A549 (cell line): ENCODE measurements around the gene GALT. TPM values are rescaled to one million over a fixed set of nuclear protein-coding genes. Genes with fewer than 3 reads are reported as not detected.

Experiments
- ATAC-seq, 2 experiments: fragments of 200-7000 bp in 1 of 2; fragments of >200 bp in 1 of 2; cut with Nextera tagmentation in 1 of 2; cut with Tn5 transposase in 1 of 2; 3 replicates each; pipeline versions ENCODE4 v1.8.0 to v1.9.1; 2018 to 2020; ENCODE audit warnings: mild to moderate bottlenecking in 1 of 2, moderate library complexity in 1 of 2
- CTCF ChIA-PET: fragments of 300-600 bp; sonication (Branson Sonifier 250); formaldehyde crosslinking; extraction: SDS; loops from one replicate; lab custom pipeline; 2021; ENCODE audit warnings: antibody characterized with exemption, inconsistent platforms; lab: Yijun Ruan, JAX
- POLR2A ChIA-PET: fragments of 350-600 bp; formaldehyde crosslinking; extraction: SDS; loops from one replicate; lab custom pipeline; 2021; ENCODE audit warnings: antibody characterized with exemption, inconsistent platforms; lab: Yijun Ruan, JAX
- DNase-seq, 2 experiments: peaks; one replicate each; pipeline versions ENCODE4 v3.0.0 to v3.0.0-alpha.2; 2011 to 2016; ENCODE audit warnings: low read depth in 1 of 2, low spot score in 1 of 2
- FAIRE-seq: peaks from 2 replicates; lab custom pipeline; 2011; peaks lifted over from hg19 to GRCh38; lab: Jason Lieb, UNC
- H3K27ac ChIP-seq, 2 experiments: fragments of >200 bp; sonication (Bioruptor Twin); formaldehyde crosslinking; 3 replicates each; pipeline ENCODE4 v1.5.1; 2016 to 2017
- H3K4me1 ChIP-seq: fragments of >200 bp; sonication (Bioruptor Twin); formaldehyde crosslinking; 3 replicates; pipeline ENCODE4 v1.6.1; 2016
- H3K4me2 ChIP-seq: fragments of >200 bp; sonication (Bioruptor Twin); formaldehyde crosslinking; 3 replicates; pipeline ENCODE4 v1.6.1; 2016
- H3K4me3 ChIP-seq: fragments of >200 bp; sonication (Bioruptor Twin); formaldehyde crosslinking; 3 replicates; pipeline ENCODE4 v1.5.1; 2016
- H3K9me3 ChIP-seq: fragments of >200 bp; sonication (Bioruptor Twin); formaldehyde crosslinking; 3 replicates; pipeline ENCODE4 v1.6.1; 2016
- CBX2 ChIP-seq: fragments of 200-600 bp; sonication (generic); IDR thresholded peaks from 2 replicates; pipeline ENCODE4 v1.6.1; 2016; ENCODE audit warnings: low read depth, mild to moderate bottlenecking, borderline replicate concordance
- CEBPB ChIP-seq, 2 experiments: fragments of >200 bp in 1 of 2; sonication (Bioruptor Twin) in 1 of 2; formaldehyde crosslinking in 1 of 2; IDR thresholded peaks; 2 replicates each; pipeline ENCODE4 v1.6.1; 2012 to 2016
- CHD2 ChIP-seq: fragments of 150-350 bp; IDR thresholded peaks from 2 replicates; pipeline ENCODE4 v1.6.1; 2014; ENCODE audit warnings: low read length; ENCODE audit not compliant: partially characterized antibody
- CHD4 ChIP-seq: fragments of 200-600 bp; sonication (generic); IDR thresholded peaks from 2 replicates; pipeline ENCODE4 v1.6.1; 2016; ENCODE audit warnings: antibody characterized with exemption, mild to moderate bottlenecking, borderline replicate concordance
- E2F6 ChIP-seq: IDR thresholded peaks from 2 replicates; pipeline ENCODE4 v1.6.1; 2012; ENCODE audit warnings: low read depth, borderline replicate concordance
- EHF ChIP-seq: fragments of 250-450 bp; sonication (Bioruptor Pico); IDR thresholded peaks from 2 replicates; pipeline ENCODE4 v1.5.0; 2020; ENCODE audit warnings: mild to moderate bottlenecking
- ESRRA ChIP-seq: fragments of 150-350 bp; IDR thresholded peaks from 2 replicates; pipeline ENCODE4 v1.6.1; 2014; ENCODE audit warnings: mild to moderate bottlenecking, low read length, borderline replicate concordance
- GATA3 ChIP-seq: IDR thresholded peaks from 2 replicates; pipeline ENCODE4 v1.6.1; 2012; ENCODE audit warnings: borderline replicate concordance
- HDAC2 ChIP-seq: fragments of 200-600 bp; sonication (generic); IDR thresholded peaks from 2 replicates; pipeline ENCODE4 v1.6.1; 2016
- HEYL ChIP-seq: fragments of 250-450 bp; sonication (Bioruptor Pico); IDR thresholded peaks from 2 replicates; pipeline ENCODE4 v1.8.0; 2021; ENCODE audit warnings: mild to moderate bottlenecking, moderate library complexity
- HMGXB4 ChIP-seq: fragments of 250-450 bp; sonication (Bioruptor Pico); IDR thresholded peaks from 2 replicates; pipeline ENCODE4 v1.5.0; 2021; ENCODE audit warnings: mild to moderate bottlenecking, moderate library complexity, borderline replicate concordance
- HOXA7 ChIP-seq: fragments of 250-450 bp; sonication (Bioruptor Pico); IDR thresholded peaks from 2 replicates; pipeline ENCODE4 v1.5.0; 2020; ENCODE audit warnings: mild to moderate bottlenecking, moderate library complexity
- HOXB13 ChIP-seq: fragments of 250-450 bp; sonication (Bioruptor Pico); IDR thresholded peaks from 2 replicates; pipeline ENCODE4 v1.5.0; 2020; ENCODE audit warnings: low read depth, mild to moderate bottlenecking, moderate library complexity
- JUNB ChIP-seq: fragments of >200 bp; sonication (Bioruptor Twin); formaldehyde crosslinking; IDR thresholded peaks from 2 replicates; pipeline ENCODE4 v1.6.1; 2016
- KDM1A ChIP-seq: fragments of 200-600 bp; sonication (generic); IDR thresholded peaks from 2 replicates; pipeline ENCODE4 v1.6.1; 2016; ENCODE audit warnings: low read depth, mild to moderate bottlenecking
- KDM5A ChIP-seq: fragments of 200-600 bp; sonication (generic); IDR thresholded peaks from 2 replicates; pipeline ENCODE4 v1.6.1; 2016; ENCODE audit warnings: antibody characterized with exemption, mild to moderate bottlenecking
- MAFK ChIP-seq: fragments of 450-650 bp; IDR thresholded peaks from 2 replicates; pipeline ENCODE4 v1.6.1; 2014; ENCODE audit not compliant: partially characterized antibody
- MAZ ChIP-seq: fragments of 150-350 bp; IDR thresholded peaks from 2 replicates; pipeline ENCODE4 v1.6.1; 2014; ENCODE audit warnings: antibody characterized with exemption, low read depth, low read length, borderline replicate concordance
- MYC ChIP-seq: IDR thresholded peaks from 2 replicates; pipeline ENCODE4 v1.6.1; 2012; ENCODE audit warnings: mild to moderate bottlenecking, inconsistent platforms, low read length, improper control_type of control experiment, borderline replicate concordance
- NPAS2 ChIP-seq: fragments of 250-450 bp; sonication (Bioruptor Pico); IDR thresholded peaks from 2 replicates; pipeline ENCODE4 v1.8.0; 2022; ENCODE audit warnings: mild to moderate bottlenecking, moderate library complexity, borderline replicate concordance
- NR3C1 ChIP-seq: fragments of >200 bp; sonication (Bioruptor Twin); formaldehyde crosslinking; IDR thresholded peaks from 3 replicates; pipeline ENCODE4 v1.6.1; 2017
- PHF8 ChIP-seq: fragments of 200-600 bp; sonication (generic); IDR thresholded peaks from 2 replicates; pipeline ENCODE4 v1.6.1; 2016; ENCODE audit warnings: low read depth, mild to moderate bottlenecking, antibody characterized with exemption, moderate library complexity, borderline replicate concordance
- POLR2A ChIP-seq: IDR thresholded peaks from 2 replicates; pipeline ENCODE4 v1.6.1; 2012; ENCODE audit warnings: mild to moderate bottlenecking, low read length
- RARB ChIP-seq: fragments of 250-450 bp; sonication (Bioruptor Pico); IDR thresholded peaks from 2 replicates; pipeline ENCODE4 v1.8.0; 2021; ENCODE audit warnings: mild to moderate bottlenecking, moderate library complexity
- SMC3 ChIP-seq: fragments of >200 bp; sonication (Bioruptor Twin); formaldehyde crosslinking; IDR thresholded peaks from 3 replicates; pipeline ENCODE4 v1.6.1; 2018; ENCODE audit warnings: inconsistent platforms
- TFCP2L1 ChIP-seq: fragments of 250-450 bp; sonication (Bioruptor Pico); IDR thresholded peaks from 2 replicates; pipeline ENCODE4 v1.5.0; 2021; ENCODE audit warnings: mild to moderate bottlenecking
- ZC3H11A ChIP-seq: fragments of 450-650 bp; IDR thresholded peaks from 2 replicates; pipeline ENCODE4 v1.6.1; 2014; ENCODE audit warnings: antibody characterized with exemption, mild to moderate bottlenecking
- ZNF302 ChIP-seq: fragments of 250-450 bp; sonication (Bioruptor Pico); IDR thresholded peaks from 2 replicates; pipeline ENCODE4 v1.9.0; 2021; ENCODE audit warnings: inconsistent platforms, mild to moderate bottlenecking, moderate library complexity
- ZSCAN20 ChIP-seq: fragments of 250-450 bp; sonication (Bioruptor Pico); IDR thresholded peaks from 2 replicates; pipeline ENCODE4 v1.8.0; 2022; ENCODE audit warnings: mild to moderate bottlenecking, moderate library complexity
- WGBS: methylation state at CpG from one replicate; pipeline ENCODE4 v1.1.6; 2017; ENCODE audit errors: missing lambda C conversion rate; 5-methylcytosine and 5-hydroxymethylcytosine counted together
- polyA plus RNA-seq, 4 experiments: library from polyadenylated mRNA; depleted of rRNA in 3 of 4; stranded (reverse); fragments of >200 nt; fragmentation: RNase III in 1 of 4; extraction: RNeasy Plus Mini Kit Qiagen cat#74134 plus additional on column Dnase treatment in 1 of 4; gene quantifications; 2 replicates in 3 of 4; 3 replicates in 1 of 4; pipeline ENCODE4 v1.2.3, GENCODE V29; 2011 to 2017
- TF ChIP-seq, protein P1 (sequence below): fragments of >200 bp; sonication (Bioruptor Twin); formaldehyde crosslinking; IDR thresholded peaks from 2 replicates; pipeline ENCODE4 v1.6.1; 2016

Gene GALT
- polyA plus RNA-seq, 2 of the 4 experiments (the other 2 are of a cell fraction) = 19.0 to 28.4 TPM

DNA sequence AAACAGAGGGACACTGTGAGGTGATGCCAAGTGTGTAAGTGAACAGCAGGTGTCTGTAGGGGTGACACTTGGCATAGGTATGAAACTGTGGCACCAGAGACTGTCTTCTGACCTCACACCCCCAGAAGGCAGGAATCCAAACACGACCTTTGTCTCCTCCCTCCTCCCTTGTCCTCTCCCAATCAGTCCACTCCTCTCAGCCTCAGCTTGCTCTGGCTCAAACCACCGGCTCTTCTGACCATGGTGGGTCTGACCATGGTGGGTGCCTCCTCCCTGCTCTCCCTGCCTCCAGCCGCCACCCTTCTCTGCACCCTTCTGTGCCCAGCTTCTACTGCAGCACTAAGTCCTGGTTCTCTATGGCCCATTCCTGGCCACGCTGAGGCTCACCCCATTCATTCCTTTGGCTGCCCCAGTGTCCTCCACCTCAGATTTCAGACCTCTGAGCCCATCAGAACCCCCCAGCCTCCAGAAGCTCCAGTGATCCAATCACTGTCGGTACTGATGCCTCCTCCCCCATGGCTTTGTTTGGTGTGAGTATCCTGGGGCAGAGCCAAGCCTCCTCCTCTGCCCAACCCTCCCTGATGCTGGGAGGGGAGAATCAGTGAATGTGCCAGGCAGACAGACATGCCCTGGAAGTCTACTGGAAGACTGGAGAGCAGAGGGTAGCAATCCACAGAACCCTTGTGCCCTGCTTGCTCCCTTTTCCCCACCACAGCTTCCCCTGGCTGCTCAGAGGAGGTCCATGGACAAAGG is 15.9 kb upstream of the GALT start:
- TF ChIP-seq ZNF302 (CRISPR knock-in tag) (no peak), MAFK (no peak), NR3C1 (no peak), NPAS2 (CRISPR knock-in tag) (no peak), HEYL (CRISPR knock-in tag) (no peak), MAZ (no peak), ZSCAN20 (CRISPR knock-in tag) (no peak), CBX2 (no peak), CHD4 (no peak), GATA3 (no peak), KDM1A (no peak), TFCP2L1 (CRISPR knock-in tag) (no peak), RARB (CRISPR knock-in tag) (no peak), HOXB13 (CRISPR knock-in tag) (no peak), E2F6 (no peak), HMGXB4 (no peak), HOXA7 (no peak), PHF8 (no peak)
- TF ChIP-seq, protein P1, sequence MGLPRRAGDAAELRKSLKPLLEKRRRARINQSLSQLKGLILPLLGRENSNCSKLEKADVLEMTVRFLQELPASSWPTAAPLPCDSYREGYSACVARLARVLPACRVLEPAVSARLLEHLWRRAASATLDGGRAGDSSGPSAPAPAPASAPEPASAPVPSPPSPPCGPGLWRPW = no peak
- Histone ChIP-seq H3K4me3 (no peak overlapping the region), H3K27ac (no peak overlapping the region), H3K4me2 (peak overlapping the region; percentile 23; the same call in 2 of the 3 replicates), H3K9me3 (no peaks in the 10 kb centered on the region), H3K4me1 (peaks cover 16% of the 10 kb centered on the region; the same call in 2 of the 3 replicates)
- DNase-seq = no peak
- no peak for ATAC-seq
- ChIA-PET CTCF (interaction anchor here (1.5 to 13.3 kb wide), 4 partner anchors 10 to 111 kb away, joined by 3 to 429 read pairs (median 6); partner anchors contain the start of genes DCTN3 and RPP25L), POLR2A (interaction anchor here (1.1 kb wide), 1 partner anchor 10 kb away, joined by 3 read pairs; the partner anchor contains the start of gene DCTN3)
- WGBS = 43% methylated on average over 5 of the region's 5 CpGs
- FAIRE-seq = no peak

DNA sequence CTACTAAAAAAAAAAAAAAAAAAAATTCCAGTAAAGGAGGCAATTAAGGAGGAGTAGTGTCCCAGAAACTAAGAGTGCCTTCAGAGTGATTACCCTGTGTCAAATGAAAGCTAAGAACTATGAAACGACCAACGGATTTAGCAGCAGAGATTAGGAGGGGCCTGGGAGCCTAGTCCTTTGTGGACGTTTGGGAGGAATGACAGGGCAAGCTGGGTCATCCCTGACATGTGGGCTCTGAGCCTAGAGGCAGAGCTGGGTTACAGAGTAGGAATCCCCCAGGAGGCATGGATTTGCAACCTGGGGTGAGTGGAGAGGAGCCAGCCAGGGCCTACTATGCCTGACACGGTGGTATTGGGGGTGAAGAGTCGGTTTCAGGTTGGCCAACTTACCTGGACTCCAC is 13.3 kb upstream of the GALT start:
- H3K4me2 ChIP-seq = no peak overlapping the region
- TF ChIP-seq NR3C1 (no peak), EHF (no peak), HOXA7 (no peak), MYC (no peak), TFCP2L1 (CRISPR knock-in tag) (no peak), KDM5A (no peak), SMC3 (no peak), NPAS2 (CRISPR knock-in tag) (no peak), CEBPB (IDR thresholded peaks at IDR 0.05) (no peak), CHD4 (no peak), HDAC2 (no peak), ZC3H11A (no peak), JUNB (no peak), PHF8 (no peak), ESRRA (no peak), CHD2 (no peak), POLR2A (no peak), MAFK (no peak)
- TF ChIP-seq, protein P1 = no peak
- ATAC-seq = no peak
- CTCF ChIA-PET = interaction anchor here (0.9 to 22.6 kb wide), 23 partner anchors 10 to 230 kb away, joined by 3 to 429 read pairs (median 7); partner anchors contain the start of genes CCL27, DCTN3, GALT and IL11RA
- POLR2A ChIA-PET = interaction anchor here (0.7 to 1.3 kb wide), 4 partner anchors 13 to 298 kb away, joined by 3 to 12 read pairs (median 4); partner anchors contain the start of genes DCTN3 and RPP25L
- no peak overlapping the region for H3K27ac ChIP-seq
- DNase-seq = no peak
- FAIRE-seq = no peak
- no peaks in the 10 kb centered on the region for H3K9me3 ChIP-seq
- no peak overlapping the region for H3K4me3 ChIP-seq
- H3K4me1 ChIP-seq = peaks cover 28% of the 10 kb centered on the region; the same call in 2 of the 3 replicates
- 84% methylated on average over 5 of the region's 5 CpGs for WGBS
